ENCODE measurements around the gene DENND6B.

GRCh38 chr22:50260434-50260800 is 66.4 kb downstream of the DENND6B start:
- TF ChIP-seq CTCF (IDR thresholded peaks at IDR 0.05) (no peak), POLR2A (IDR thresholded peaks at IDR 0.05) (no peak)

Measured in body of pancreas (tissue), 4 donors.